GM23248 (cell line): ENCODE results near the gene SNRNP200. TPM values are rescaled to one million over a fixed set of nuclear protein-coding genes. Genes with fewer than 3 reads are reported as not detected.

Experiments
- DNase-seq: peaks from one replicate; pipeline ENCODE4 v3.0.0-alpha.2; 2015
- H2AFZ ChIP-seq: fragments of 200-600 bp; sonication (generic); 2 replicates; pipeline ENCODE4 v1.6.1; 2016; ENCODE audit warnings: antibody characterized with exemption
- H3F3A ChIP-seq: fragments of 200-600 bp; sonication (generic); 2 replicates; pipeline ENCODE4 v1.6.1; 2016; ENCODE audit warnings: mild to moderate bottlenecking, antibody characterized with exemption, mixed run types; ENCODE audit not compliant: insufficient read depth
- H3K27ac ChIP-seq: fragments of 200-600 bp; sonication (generic); 2 replicates; pipeline ENCODE4 v1.5.1; 2016; ENCODE audit warnings: mild to moderate bottlenecking
- H3K27me3 ChIP-seq: fragments of 200-600 bp; sonication (generic); replicated peaks from 2 replicates; pipeline ENCODE4 v1.6.1; 2016; ENCODE audit warnings: mild to moderate bottlenecking; ENCODE audit not compliant: insufficient read depth
- H3K36me3 ChIP-seq: fragments of 200-600 bp; sonication (generic); 2 replicates; pipeline ENCODE4 v1.6.1; 2016; ENCODE audit warnings: low read depth, mild to moderate bottlenecking
- H3K4me1 ChIP-seq: fragments of 200-600 bp; sonication (generic); 2 replicates; pipeline ENCODE4 v1.6.1; 2016; ENCODE audit warnings: mild to moderate bottlenecking; ENCODE audit not compliant: insufficient read depth
- H3K4me2 ChIP-seq: fragments of 200-600 bp; sonication (generic); one replicate; pipeline ENCODE4 v1.6.1; 2016; ENCODE audit warnings: mild to moderate bottlenecking; ENCODE audit not compliant: unreplicated experiment
- H3K4me3 ChIP-seq: fragments of 200-600 bp; sonication (generic); 2 replicates; pipeline ENCODE4 v1.5.1; 2016; ENCODE audit warnings: mild to moderate bottlenecking
- H3K79me2 ChIP-seq: fragments of 200-600 bp; sonication (generic); 2 replicates; pipeline ENCODE4 v1.6.1; 2016; ENCODE audit warnings: mild to moderate bottlenecking; ENCODE audit not compliant: insufficient read depth
- H3K9ac ChIP-seq: fragments of 200-600 bp; sonication (generic); 2 replicates; pipeline ENCODE4 v1.6.1; 2016; ENCODE audit warnings: mild to moderate bottlenecking
- H3K9me2 ChIP-seq: fragments of 200-600 bp; sonication (generic); 2 replicates; pipeline ENCODE4 v1.6.1; 2016; ENCODE audit warnings: mixed run types, mild to moderate bottlenecking, moderate library complexity; ENCODE audit not compliant: insufficient read depth
- H3K9me3 ChIP-seq: fragments of 200-600 bp; sonication (generic); one replicate; pipeline ENCODE4 v1.6.1; 2017; ENCODE audit warnings: low read depth
- H4K20me1 ChIP-seq: fragments of 200-600 bp; sonication (generic); 2 replicates; pipeline ENCODE4 v1.6.0; 2016; ENCODE audit not compliant: insufficient read depth
- EZH2 ChIP-seq: fragments of 200-600 bp; sonication (generic); IDR thresholded peaks from 2 replicates; pipeline ENCODE4 v1.6.1; 2018; ENCODE audit warnings: antibody characterized with exemption, mild to moderate bottlenecking; ENCODE audit not compliant: insufficient read depth, poor library complexity, severe bottlenecking
- EZH2phosphoT487 ChIP-seq: fragments of 200-600 bp; sonication (generic); IDR thresholded peaks from 2 replicates; pipeline ENCODE4 v1.6.1; 2018; ENCODE audit warnings: antibody characterized with exemption, moderate library complexity, mild to moderate bottlenecking, low read depth; ENCODE audit not compliant: insufficient read depth
- WGBS, 2 experiments: methylation state at CpG; one replicate each; pipeline ENCODE4 v1.1.6; 2015 to 2017; ENCODE audit warnings: low lambda C conversion rate in 2 of 2, low coverage in 1 of 2; ENCODE audit errors: missing lambda C conversion rate in 2 of 2; 5-methylcytosine and 5-hydroxymethylcytosine counted together
- in situ Hi-C: fragments of 300-500 bp; cut with MboI; formaldehyde crosslinking; loops from 2 replicates; pipeline ENCODE4 v1.15.0; 2020
- polyA plus RNA-seq: library from polyadenylated mRNA; unstranded; fragments of >200 nt; fragmentation: Nextera tagmentation; extraction: Ambion mirVana; gene quantifications from 2 replicates; pipeline ENCODE4 v1.2.1, GENCODE V29; 2016
- total RNA-seq: library from RNA; depleted of rRNA; stranded (reverse); fragments of >200 nt; shearing (Covaris generic); gene quantifications from 2 replicates; pipeline ENCODE4 v1.2.3, GENCODE V29; 2014

Gene SNRNP200
- total and polyA plus RNA-seq, 2 experiments from 2014 or later = 34.2 to 40.5 TPM

DNA sequence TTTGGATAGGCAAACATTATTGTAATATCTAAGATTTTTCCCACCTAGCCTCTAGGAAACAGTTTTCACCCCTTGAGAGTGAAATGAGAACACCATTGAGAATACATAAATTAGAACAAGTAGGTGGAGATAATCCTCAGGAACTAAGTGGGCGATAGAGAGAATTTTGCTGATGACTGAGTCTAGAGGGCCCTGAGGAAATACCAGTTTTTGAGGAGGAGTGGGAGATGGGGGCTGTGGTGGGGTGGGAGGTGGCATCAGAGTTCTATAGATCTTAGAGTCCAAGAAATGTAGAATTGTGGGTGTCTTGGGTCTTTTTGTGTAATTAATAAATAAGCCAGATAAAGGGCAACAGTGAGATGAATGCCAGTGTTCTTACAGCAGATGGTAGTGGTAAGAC lies 42.0 kb upstream of the SNRNP200 start:
- WGBS, 2 experiments = 100% methylated on average over 1 of the region's 1 CpG

DNA sequence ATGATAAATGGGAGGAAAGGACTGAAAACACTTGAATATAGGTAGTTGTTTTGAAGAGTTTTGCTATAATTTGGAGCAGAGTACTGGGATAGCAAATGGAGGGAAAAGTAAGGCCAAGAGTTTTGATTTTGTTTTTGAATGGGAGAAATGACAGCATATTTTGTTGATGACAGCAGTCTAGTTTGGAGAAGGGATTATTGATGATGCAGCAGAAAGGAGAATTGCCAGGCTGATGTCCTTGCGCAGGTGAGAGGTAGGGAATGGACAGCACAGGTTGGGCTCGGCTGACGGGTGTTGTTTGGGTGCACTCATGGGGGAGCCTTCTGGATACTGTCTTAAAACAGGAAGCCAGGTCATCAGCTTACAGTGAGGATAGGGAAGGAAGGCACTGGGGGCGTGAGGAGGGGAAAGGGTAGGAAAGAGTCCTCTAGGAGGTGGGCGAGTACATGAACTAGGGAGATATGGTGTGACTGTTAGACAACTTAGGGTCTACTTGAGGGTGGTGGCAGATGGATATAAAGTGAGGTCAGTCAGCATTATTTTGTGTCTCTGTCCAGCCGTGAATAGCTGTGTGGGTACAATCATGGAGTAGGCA lies 40.6 kb upstream of the SNRNP200 start:
- H3K79me2 ChIP-seq = 0 out of 2 replicates have a peak, but pooled peaks cover 15% of the 10 kb centered on the region
- no peaks in the 10 kb centered on the region for H3K27me3 ChIP-seq
- no peaks in the 10 kb centered on the region for H3F3A ChIP-seq
- H3K4me1 ChIP-seq = no peaks in the 10 kb centered on the region
- no peak for TF ChIP-seq EZH2phosphoT487
- no peak for TF ChIP-seq EZH2
- no peak overlapping the region for H3K4me3 ChIP-seq
- no peaks in the 10 kb centered on the region for H3K9me2 ChIP-seq
- no peaks in the 10 kb centered on the region for H3K9me3 ChIP-seq
- in situ Hi-C loops = no loop called here
- WGBS, 2 experiments = 97% methylated on average over 6 of the region's 6 CpGs
- H3K9ac ChIP-seq = no peak overlapping the region
- no peak overlapping the region for H3K27ac ChIP-seq
- H2AFZ ChIP-seq = no peak overlapping the region
- no peak for DNase-seq
- H3K36me3 ChIP-seq = no peaks in the 10 kb centered on the region
- H4K20me1 ChIP-seq = no peaks in the 10 kb centered on the region
- no peak overlapping the region for H3K4me2 ChIP-seq

More for the DNA sequence above, 42.0 kb upstream of the SNRNP200 start:
- Histone ChIP-seq H4K20me1 (no peaks in the 10 kb centered on the region), H3K9ac (no peak overlapping the region), H3K4me2 (no peak overlapping the region), H3K4me1 (peaks cover under 1% of the 10 kb centered on the region; the same call in 1 of the 2 replicates), H3K79me2 (0 out of 2 replicates have a peak, but pooled peaks cover 4% of the 10 kb centered on the region), H3K9me2 (no peaks in the 10 kb centered on the region), H2AFZ (no peak overlapping the region), H3K27ac (no peak overlapping the region), H3K36me3 (no peaks in the 10 kb centered on the region), H3K9me3 (no peaks in the 10 kb centered on the region), H3K4me3 (no peak overlapping the region), H3K27me3 (no peaks in the 10 kb centered on the region), H3F3A (peaks cover 5% of the 10 kb centered on the region)
- in situ Hi-C loops = no loop called here
- TF ChIP-seq EZH2 (no peak), EZH2phosphoT487 (no peak)
- DNase-seq = no peak

DNA sequence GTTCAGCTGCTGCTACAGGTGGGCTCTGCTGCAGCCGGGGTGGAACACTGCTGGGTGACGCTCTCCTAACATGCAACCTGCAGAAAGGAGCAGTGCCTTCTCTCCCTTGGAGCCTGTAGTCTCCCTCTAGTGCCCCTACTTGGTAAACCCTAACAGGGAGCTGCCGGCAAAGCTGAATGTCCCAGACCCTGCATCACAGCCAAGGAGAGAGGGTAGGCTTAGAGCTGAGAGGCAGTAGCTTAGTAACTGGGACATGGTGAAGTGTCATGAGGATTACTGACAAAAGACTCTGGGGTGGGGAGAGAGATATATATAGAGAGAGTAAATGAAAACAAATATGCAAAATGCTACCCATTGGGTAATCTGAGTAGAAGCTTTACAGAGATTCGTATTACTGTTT lies 40.1 kb upstream of the SNRNP200 start:
- H2AFZ ChIP-seq = no peak overlapping the region
- no peaks in the 10 kb centered on the region for H4K20me1 ChIP-seq
- 67% methylated on average over 4 of the region's 4 CpGs for WGBS, 2 experiments
- H3K4me1 ChIP-seq = no peaks in the 10 kb centered on the region
- H3F3A ChIP-seq = no peaks in the 10 kb centered on the region
- no peaks in the 10 kb centered on the region for H3K27me3 ChIP-seq
- peak; percentile 17 for DNase-seq
- 0 out of 2 replicates have a peak, but pooled peaks cover 20% of the 10 kb centered on the region for H3K79me2 ChIP-seq
- no peaks in the 10 kb centered on the region for H3K9me3 ChIP-seq
- H3K4me3 ChIP-seq = no peak overlapping the region
- no peak for TF ChIP-seq EZH2
- TF ChIP-seq EZH2phosphoT487 = no peak
- no peak overlapping the region for H3K9ac ChIP-seq
- no peaks in the 10 kb centered on the region for H3K36me3 ChIP-seq
- H3K4me2 ChIP-seq = no peak overlapping the region
- in situ Hi-C loops = no loop called here
- no peaks in the 10 kb centered on the region for H3K9me2 ChIP-seq
- H3K27ac ChIP-seq = no peak overlapping the region

DNA sequence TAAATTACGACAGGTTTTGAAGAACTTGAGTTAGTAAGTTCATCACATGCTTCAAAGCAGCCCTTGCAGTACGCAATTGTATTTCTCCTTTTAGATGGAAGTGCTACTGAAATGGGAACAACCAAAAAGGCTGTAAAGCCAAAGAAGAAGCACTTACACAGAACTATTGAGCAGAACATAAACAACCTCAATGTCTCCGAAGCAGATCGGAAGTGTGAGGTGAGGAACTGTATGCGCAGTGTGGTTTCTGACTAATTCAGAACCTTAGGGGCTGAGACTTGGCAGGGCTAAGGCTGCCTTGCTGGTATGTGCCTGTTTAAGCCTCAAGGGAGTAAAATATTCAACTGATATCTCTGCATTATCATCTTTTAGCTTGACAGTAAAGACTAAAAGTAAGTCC lies 38.7 kb upstream of the SNRNP200 start:
- no peak overlapping the region for H3K4me3 ChIP-seq
- WGBS, 2 experiments = 97% methylated on average over 5 of the region's 5 CpGs
- H3K4me1 ChIP-seq = no peaks in the 10 kb centered on the region
- no peaks in the 10 kb centered on the region for H3K27me3 ChIP-seq
- TF ChIP-seq EZH2 = no peak
- TF ChIP-seq EZH2phosphoT487 = no peak
- no peak overlapping the region for H3K27ac ChIP-seq
- no peaks in the 10 kb centered on the region for H3F3A ChIP-seq
- H2AFZ ChIP-seq = no peak overlapping the region
- H3K9ac ChIP-seq = no peak overlapping the region
- no peak for DNase-seq
- no peaks in the 10 kb centered on the region for H4K20me1 ChIP-seq
- in situ Hi-C loops = no loop called here
- no peak overlapping the region for H3K4me2 ChIP-seq
- no peaks in the 10 kb centered on the region for H3K9me2 ChIP-seq
- H3K79me2 ChIP-seq = peaks cover 33% of the 10 kb centered on the region
- H3K9me3 ChIP-seq = no peaks in the 10 kb centered on the region
- H3K36me3 ChIP-seq = no peaks in the 10 kb centered on the region
